HepG2 (cell line): ENCODE data around the gene UCP1. TPM values are rescaled to one million over a fixed set of nuclear protein-coding genes. Genes with fewer than 3 reads are reported as not detected.

Experiments used
- ATAC-seq: fragments of 200-7000 bp; cut with Tn5 transposase; 3 replicates; pipeline ENCODE4 v1.9.1; 2020; ENCODE audit warnings: mild to moderate bottlenecking, moderate library complexity
- BruUV-seq: library from RNA; stranded (reverse); fragments of 400-500 nt; replicated peaks from 2 replicates; lab custom pipeline; 2021; lab: Mats Ljungman, UMichigan
- CTCF ChIA-PET: fragments of 300-600 bp; formaldehyde crosslinking; extraction: SDS; loops from one replicate; lab custom pipeline; 2021; ENCODE audit warnings: low total read pairs, inconsistent platforms, low intra/inter-chr PET ratio; lab: Yijun Ruan, JAX
- POLR2A ChIA-PET: fragments of 350-600 bp; sonication (Branson Sonifier 250); formaldehyde crosslinking; loops from one replicate; lab custom pipeline; 2020; ENCODE audit warnings: antibody characterized with exemption, inconsistent platforms; lab: Yijun Ruan, JAX
- DNase-seq: peaks from one replicate; pipeline ENCODE4 v3.0.0-alpha.2; 2015; ENCODE audit warnings: low spot score
- FAIRE-seq: peaks from 3 replicates; lab custom pipeline; 2011; peaks lifted over from hg19 to GRCh38; lab: Jason Lieb, UNC
- H2AFZ ChIP-seq: one replicate; pipeline ENCODE4 v1.6.1; 2011; ENCODE audit warnings: low read length, inconsistent platforms
- H3K27ac ChIP-seq: fragments of 300-600 bp; 3 replicates; pipeline ENCODE4 v1.8.0; 2011; ENCODE audit warnings: mixed run types, mild to moderate bottlenecking, mixed read lengths, low read length, inconsistent platforms; ENCODE audit not compliant: insufficient read depth; ENCODE audit errors: extremely low read length
- H3K27me3 ChIP-seq, 2 experiments: fragments of 200-600 bp in 1 of 2; 2 replicates in 1 of 2; 3 replicates in 1 of 2; pipeline versions ENCODE4 v1.6.0 to v1.8.0; 2011; ENCODE audit warnings: low read length in 2 of 2, mild to moderate bottlenecking in 2 of 2, moderate library complexity in 2 of 2, inconsistent platforms in 1 of 2; ENCODE audit not compliant: insufficient read depth in 2 of 2, control insufficient read depth in 1 of 2
- H3K36me3 ChIP-seq, 2 experiments: fragments of 200-600 bp in 1 of 2; replicated peaks in 1 of 2; 2 replicates in 1 of 2; 3 replicates in 1 of 2; pipeline versions ENCODE4 v1.5.1 to v1.8.0; 2011; ENCODE audit warnings: low read length in 2 of 2, inconsistent platforms in 1 of 2; ENCODE audit not compliant: insufficient read depth in 2 of 2, control insufficient read depth in 1 of 2
- H3K4me1 ChIP-seq: 2 replicates; pipeline ENCODE4 v1.5.1; 2012; ENCODE audit warnings: low read length, inconsistent platforms; ENCODE audit not compliant: insufficient read depth
- H3K4me2 ChIP-seq: 2 replicates; pipeline ENCODE4 v1.6.0; 2011; ENCODE audit warnings: low read depth, low read length, inconsistent platforms
- H3K4me3 ChIP-seq, 3 experiments: fragments of 200-600 bp in 1 of 3; sonication (generic), shearing (Covaris generic) in 1 of 3; replicated peaks in 1 of 3; 2 replicates each; pipeline ENCODE4 v1.5.1; 2011 to 2016; ENCODE audit warnings: low read length in 3 of 3, inconsistent platforms in 2 of 3, low read depth in 2 of 3, mild to moderate bottlenecking in 2 of 3, control low read depth in 1 of 3, mixed read lengths in 1 of 3; ENCODE audit not compliant: insufficient read depth in 1 of 3
- H3K79me2 ChIP-seq: one replicate; pipeline ENCODE4 v1.6.1; 2011; ENCODE audit warnings: low read length, inconsistent platforms; ENCODE audit not compliant: insufficient read depth
- H3K9ac ChIP-seq: 2 replicates; pipeline ENCODE4 v1.6.0; 2011; ENCODE audit warnings: mild to moderate bottlenecking, low read depth, low read length, inconsistent platforms; ENCODE audit not compliant: insufficient read depth
- H3K9me3 ChIP-seq: 2 replicates; pipeline ENCODE4 v1.5.1; 2012; ENCODE audit warnings: mild to moderate bottlenecking, low read length
- H4K20me1 ChIP-seq: 2 replicates; pipeline ENCODE4 v1.6.0; 2011; ENCODE audit warnings: inconsistent platforms, mild to moderate bottlenecking, low read length, moderate library complexity; ENCODE audit not compliant: insufficient read depth
- HINFP ChIP-seq: sonication (generic); formaldehyde crosslinking; IDR thresholded peaks from 2 replicates; pipeline ENCODE4 v1.4.0; 2020; ENCODE audit warnings: low read depth, mild to moderate bottlenecking, missing genetic modification reagents
- KMT2A ChIP-seq: sonication (generic); formaldehyde crosslinking; IDR thresholded peaks from 2 replicates; pipeline ENCODE4 v1.4.0; 2020; ENCODE audit warnings: missing genetic modification reagents
- PRDM15 ChIP-seq: sonication (generic); formaldehyde crosslinking; IDR thresholded peaks from 2 replicates; pipeline ENCODE4 v1.4.0; 2020; ENCODE audit warnings: missing genetic modification reagents
- RFX5 ChIP-seq: IDR thresholded peaks from 2 replicates; pipeline ENCODE4 v1.6.1; 2011; ENCODE audit warnings: low read depth, low read length, improper control_type of control experiment
- SMC3 ChIP-seq: IDR thresholded peaks from 2 replicates; pipeline ENCODE4 v1.6.1; 2011; ENCODE audit warnings: low read length, improper control_type of control experiment
- ZNF337 ChIP-seq: sonication (generic); formaldehyde crosslinking; IDR thresholded peaks from 2 replicates; pipeline ENCODE4 v1.5.1; 2020; ENCODE audit warnings: missing genetic modification reagents, low read depth, mild to moderate bottlenecking, borderline replicate concordance
- ZNF432 ChIP-seq: sonication (generic); formaldehyde crosslinking; IDR thresholded peaks from 2 replicates; pipeline ENCODE4 v1.5.0; 2020; ENCODE audit warnings: missing genetic modification reagents, mild to moderate bottlenecking, borderline replicate concordance
- WGBS: methylation state at CpG from one replicate; pipeline ENCODE4 v1.1.6; 2017; ENCODE audit warnings: low lambda C conversion rate; 5-methylcytosine and 5-hydroxymethylcytosine counted together
- in situ Hi-C: cut with HindIII; loops from 2 replicates; pipeline ENCODE4 v1.10.0; 2017; ENCODE audit warnings: low pct_unique_long_range_greater_than_20kb; ENCODE audit not compliant: extremely low pct_ligation_motif_present
- intact Hi-C: fragments of 100-400 bp; cut with micrococcal nuclease; formaldehyde crosslinking; loops from one replicate; pipeline ENCODE4 v1.10.0; 2022; ENCODE audit not compliant: unreplicated experiment
- polyA plus RNA-seq, 8 experiments: library from polyadenylated mRNA; depleted of rRNA in 3 of 8; stranded (reverse) in 7 of 8; unstranded in 1 of 8; fragments of >200 nt; fragmentation: Illumina TruSeq in 4 of 8; extraction: Trizol in 4 of 8; gene quantifications; 2 replicates each; pipeline versions ENCODE4 v1.2.1 to v1.2.3, GENCODE V29; 2011 to 2016; ENCODE audit warnings: low read depth in 4 of 8, missing spikeins in 1 of 8, mixed read lengths in 1 of 8; ENCODE audit not compliant: insufficient read depth in 1 of 8
- total RNA-seq, 5 experiments: library from RNA; depleted of rRNA; stranded (reverse); fragments of >200 nt; fragmentation: Illumina TruSeq; extraction: Trizol; gene quantifications; 2 replicates each; pipeline ENCODE4 v1.2.3, GENCODE V29; 2016; ENCODE audit warnings: low read depth in 1 of 5
- TF ChIP-seq, protein P1 (sequence below): sonication (generic); formaldehyde crosslinking; IDR thresholded peaks from 2 replicates; pipeline ENCODE4 v1.4.0; 2020; ENCODE audit warnings: missing genetic modification reagents
- TF ChIP-seq, protein P2 (sequence below): sonication (generic); formaldehyde crosslinking; IDR thresholded peaks from 2 replicates; pipeline ENCODE4 v1.4.0; 2020; ENCODE audit warnings: missing genetic modification reagents, borderline replicate concordance

The UCP1 gene
- total and polyA plus RNA-seq, 2 of the 13 experiments (the other 11 are each of a cell fraction or from before 2014, with no cell fraction given) = 0.11 TPM

- TF ChIP-seq HINFP (CRISPR knock-in tag) = no peak
Observed at GRCh38 chr4:140595065-140595464, 26.3 kb upstream of the UCP1 start (continued).

- intact Hi-C loops = no loop called here
- ChIA-PET CTCF (no interaction called here), POLR2A (no interaction called here)
- DNase-seq (no peak), FAIRE-seq (no peak), ATAC-seq (no peak)
- WGBS = 4% methylated on average over 1 of the region's 1 CpG
- in situ Hi-C loops = no loop called here
- no TSS peak for BruUV-seq
- Histone ChIP-seq H4K20me1 (no peaks in the 10 kb centered on the region), H3K79me2 (no peaks in the 10 kb centered on the region), H3K27me3 (peaks cover 0 to 19% of the 10 kb centered on the region in 2 experiments; a peak in 2 of 5 replicates), H3K36me3 (no peaks in the 10 kb centered on the region), H3K9me3 (no peaks in the 10 kb centered on the region), H3K27ac (no peak overlapping the region), H3K9ac (no peak overlapping the region), H3K4me1 (no peaks in the 10 kb centered on the region), H2AFZ (no peak overlapping the region), H3K4me2 (no peak overlapping the region), H3K4me3 (no peak overlapping the region)
- TF ChIP-seq PRDM15 (no peak), ZNF432 (CRISPR knock-in tag) (no peak), SMC3 (no peak), ZNF337 (CRISPR knock-in tag) (no peak), RFX5 (no peak), KMT2A (CRISPR knock-in tag) (no peak)
- TF ChIP-seq, protein P1, sequence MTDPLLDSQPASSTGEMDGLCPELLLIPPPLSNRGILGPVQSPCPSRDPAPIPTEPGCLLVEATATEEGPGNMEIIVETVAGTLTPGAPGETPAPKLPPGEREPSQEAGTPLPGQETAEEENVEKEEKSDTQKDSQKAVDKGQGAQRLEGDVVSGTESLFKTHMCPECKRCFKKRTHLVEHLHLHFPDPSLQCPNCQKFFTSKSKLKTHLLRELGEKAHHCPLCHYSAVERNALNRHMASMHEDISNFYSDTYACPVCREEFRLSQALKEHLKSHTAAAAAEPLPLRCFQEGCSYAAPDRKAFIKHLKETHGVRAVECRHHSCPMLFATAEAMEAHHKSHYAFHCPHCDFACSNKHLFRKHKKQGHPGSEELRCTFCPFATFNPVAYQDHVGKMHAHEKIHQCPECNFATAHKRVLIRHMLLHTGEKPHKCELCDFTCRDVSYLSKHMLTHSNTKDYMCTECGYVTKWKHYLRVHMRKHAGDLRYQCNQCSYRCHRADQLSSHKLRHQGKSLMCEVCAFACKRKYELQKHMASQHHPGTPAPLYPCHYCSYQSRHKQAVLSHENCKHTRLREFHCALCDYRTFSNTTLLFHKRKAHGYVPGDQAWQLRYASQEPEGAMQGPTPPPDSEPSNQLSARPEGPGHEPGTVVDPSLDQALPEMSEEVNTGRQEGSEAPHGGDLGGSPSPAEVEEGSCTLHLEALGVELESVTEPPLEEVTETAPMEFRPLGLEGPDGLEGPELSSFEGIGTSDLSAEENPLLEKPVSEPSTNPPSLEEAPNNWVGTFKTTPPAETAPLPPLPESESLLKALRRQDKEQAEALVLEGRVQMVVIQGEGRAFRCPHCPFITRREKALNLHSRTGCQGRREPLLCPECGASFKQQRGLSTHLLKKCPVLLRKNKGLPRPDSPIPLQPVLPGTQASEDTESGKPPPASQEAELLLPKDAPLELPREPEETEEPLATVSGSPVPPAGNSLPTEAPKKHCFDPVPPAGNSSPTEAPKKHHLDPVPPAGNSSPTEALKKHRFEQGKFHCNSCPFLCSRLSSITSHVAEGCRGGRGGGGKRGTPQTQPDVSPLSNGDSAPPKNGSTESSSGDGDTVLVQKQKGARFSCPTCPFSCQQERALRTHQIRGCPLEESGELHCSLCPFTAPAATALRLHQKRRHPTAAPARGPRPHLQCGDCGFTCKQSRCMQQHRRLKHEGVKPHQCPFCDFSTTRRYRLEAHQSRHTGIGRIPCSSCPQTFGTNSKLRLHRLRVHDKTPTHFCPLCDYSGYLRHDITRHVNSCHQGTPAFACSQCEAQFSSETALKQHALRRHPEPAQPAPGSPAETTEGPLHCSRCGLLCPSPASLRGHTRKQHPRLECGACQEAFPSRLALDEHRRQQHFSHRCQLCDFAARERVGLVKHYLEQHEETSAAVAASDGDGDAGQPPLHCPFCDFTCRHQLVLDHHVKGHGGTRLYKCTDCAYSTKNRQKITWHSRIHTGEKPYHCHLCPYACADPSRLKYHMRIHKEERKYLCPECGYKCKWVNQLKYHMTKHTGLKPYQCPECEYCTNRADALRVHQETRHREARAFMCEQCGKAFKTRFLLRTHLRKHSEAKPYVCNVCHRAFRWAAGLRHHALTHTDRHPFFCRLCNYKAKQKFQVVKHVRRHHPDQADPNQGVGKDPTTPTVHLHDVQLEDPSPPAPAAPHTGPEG (CRISPR knock-in tag) = no peak
- TF ChIP-seq, protein P2, sequence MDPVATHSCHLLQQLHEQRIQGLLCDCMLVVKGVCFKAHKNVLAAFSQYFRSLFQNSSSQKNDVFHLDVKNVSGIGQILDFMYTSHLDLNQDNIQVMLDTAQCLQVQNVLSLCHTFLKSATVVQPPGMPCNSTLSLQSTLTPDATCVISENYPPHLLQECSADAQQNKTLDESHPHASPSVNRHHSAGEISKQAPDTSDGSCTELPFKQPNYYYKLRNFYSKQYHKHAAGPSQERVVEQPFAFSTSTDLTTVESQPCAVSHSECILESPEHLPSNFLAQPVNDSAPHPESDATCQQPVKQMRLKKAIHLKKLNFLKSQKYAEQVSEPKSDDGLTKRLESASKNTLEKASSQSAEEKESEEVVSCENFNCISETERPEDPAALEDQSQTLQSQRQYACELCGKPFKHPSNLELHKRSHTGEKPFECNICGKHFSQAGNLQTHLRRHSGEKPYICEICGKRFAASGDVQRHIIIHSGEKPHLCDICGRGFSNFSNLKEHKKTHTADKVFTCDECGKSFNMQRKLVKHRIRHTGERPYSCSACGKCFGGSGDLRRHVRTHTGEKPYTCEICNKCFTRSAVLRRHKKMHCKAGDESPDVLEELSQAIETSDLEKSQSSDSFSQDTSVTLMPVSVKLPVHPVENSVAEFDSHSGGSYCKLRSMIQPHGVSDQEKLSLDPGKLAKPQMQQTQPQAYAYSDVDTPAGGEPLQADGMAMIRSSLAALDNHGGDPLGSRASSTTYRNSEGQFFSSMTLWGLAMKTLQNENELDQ (CRISPR knock-in tag) = no peak
Observed at GRCh38 chr4:140584439-140584838, 15.7 kb upstream of the UCP1 start.
